ENCODE measurements around the gene NUP93. TPM values are rescaled to one million over a fixed set of nuclear protein-coding genes. Genes with fewer than 3 reads are reported as not detected.

The NUP93 gene
- total RNA-seq, 1 experiment from 2014 or later, result 60.2 TPM

DNA sequence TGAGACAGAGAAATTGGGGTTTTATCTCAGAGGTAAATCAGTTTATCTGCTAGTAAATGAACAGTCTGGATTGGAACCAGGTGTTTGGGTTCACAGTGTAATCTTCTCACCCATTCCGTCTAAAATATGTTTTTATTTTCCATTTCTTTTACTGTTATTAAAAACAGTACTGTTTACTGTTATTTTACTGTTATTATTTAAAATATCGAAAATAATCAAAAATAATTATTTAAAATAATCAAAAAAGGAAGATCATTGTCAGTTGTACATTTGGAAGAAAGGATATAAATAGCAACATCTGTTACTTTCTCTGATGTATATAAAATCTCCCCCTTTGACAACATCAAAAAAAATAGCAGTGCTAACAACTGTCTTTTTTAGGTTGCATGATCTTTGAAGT, 11.5 kb downstream of the NUP93 start:
- BruUV-seq (replicated peaks), result no TSS peak
- Mint-ChIP-seq H3K27ac (ENCODE audit: low read depth, unreplicated experiment) (peak overlapping the region; percentile 79), H3K9me3 (ENCODE audit: unreplicated experiment) (no peaks in the 10 kb centered on the region), H3K27me3 (ENCODE audit: insufficient read depth, unreplicated experiment) (no peaks in the 10 kb centered on the region), H3K36me3 (ENCODE audit: insufficient read depth, unreplicated experiment) (no peaks in the 10 kb centered on the region), H3K4me3 (ENCODE audit: unreplicated experiment) (no peak overlapping the region), H3K4me1 (ENCODE audit: insufficient read depth, unreplicated experiment) (peaks cover 12% of the 10 kb centered on the region)
- TF ChIP-seq, protein P1, sequence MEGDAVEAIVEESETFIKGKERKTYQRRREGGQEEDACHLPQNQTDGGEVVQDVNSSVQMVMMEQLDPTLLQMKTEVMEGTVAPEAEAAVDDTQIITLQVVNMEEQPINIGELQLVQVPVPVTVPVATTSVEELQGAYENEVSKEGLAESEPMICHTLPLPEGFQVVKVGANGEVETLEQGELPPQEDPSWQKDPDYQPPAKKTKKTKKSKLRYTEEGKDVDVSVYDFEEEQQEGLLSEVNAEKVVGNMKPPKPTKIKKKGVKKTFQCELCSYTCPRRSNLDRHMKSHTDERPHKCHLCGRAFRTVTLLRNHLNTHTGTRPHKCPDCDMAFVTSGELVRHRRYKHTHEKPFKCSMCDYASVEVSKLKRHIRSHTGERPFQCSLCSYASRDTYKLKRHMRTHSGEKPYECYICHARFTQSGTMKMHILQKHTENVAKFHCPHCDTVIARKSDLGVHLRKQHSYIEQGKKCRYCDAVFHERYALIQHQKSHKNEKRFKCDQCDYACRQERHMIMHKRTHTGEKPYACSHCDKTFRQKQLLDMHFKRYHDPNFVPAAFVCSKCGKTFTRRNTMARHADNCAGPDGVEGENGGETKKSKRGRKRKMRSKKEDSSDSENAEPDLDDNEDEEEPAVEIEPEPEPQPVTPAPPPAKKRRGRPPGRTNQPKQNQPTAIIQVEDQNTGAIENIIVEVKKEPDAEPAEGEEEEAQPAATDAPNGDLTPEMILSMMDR (IDR thresholded peaks at IDR 0.05; ENCODE audit: unreplicated experiment), result no peak
- DNase-seq (ENCODE audit: unreplicated experiment), result no peak
- CTCF ChIA-PET, result no interaction called here
- intact Hi-C loops (cut with micrococcal nuclease), result no loop called here
- POLR2A ChIA-PET, result interaction anchor here (1.1 to 4.1 kb wide), 4 partner anchors 12 to 190 kb away, joined by 3 to 18 read pairs (median 4); partner anchors contain the start of genes HERPUD1 and NUP93

DNA sequence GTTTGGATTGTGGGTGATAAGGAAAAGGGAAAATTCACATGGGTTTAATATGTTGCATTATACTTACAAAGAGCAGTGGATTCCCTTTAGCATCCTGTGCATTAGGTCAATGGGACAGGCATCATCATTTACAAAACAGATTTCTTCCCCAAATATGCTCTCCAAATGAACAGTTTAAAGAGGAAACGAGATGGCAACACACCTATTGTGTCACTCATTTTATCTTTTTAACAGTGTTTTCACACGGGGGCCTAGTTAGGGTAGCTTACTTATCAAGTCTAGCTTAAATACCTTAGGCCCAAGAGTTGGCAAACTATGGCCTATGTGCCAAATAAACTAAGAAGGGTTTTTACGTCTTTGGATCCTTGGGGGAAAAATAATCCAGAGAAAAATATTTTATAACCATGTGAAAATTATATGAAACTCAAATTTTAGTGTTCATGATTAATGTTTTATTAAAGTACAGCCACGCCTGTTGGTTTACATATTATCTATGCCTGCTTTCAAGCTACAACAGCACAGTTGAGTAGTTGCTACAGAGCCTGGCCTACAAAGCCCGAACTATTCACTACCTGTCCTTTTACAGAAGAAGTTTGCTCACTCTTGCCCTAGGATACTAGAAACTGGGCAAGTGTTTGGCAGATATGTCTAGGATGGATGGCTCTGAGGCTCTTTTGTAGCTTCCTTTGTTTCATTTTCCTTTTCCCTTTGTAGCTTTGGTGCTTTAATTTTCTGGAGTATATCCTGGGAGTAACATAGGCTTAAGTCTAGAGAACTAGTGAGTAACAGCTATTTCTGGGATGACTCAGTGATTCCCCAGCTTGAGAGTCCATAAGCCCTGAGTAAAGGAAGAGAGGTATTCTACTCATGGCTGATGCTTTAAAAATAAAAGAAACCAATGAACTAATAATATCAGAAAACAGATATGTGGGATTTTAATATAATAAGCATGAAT, 12.4 kb downstream of the NUP93 start:
- ChIA-PET POLR2A (interaction anchor here (0.6 to 4.1 kb wide), 10 partner anchors 11 to 670 kb away, joined by 3 to 18 read pairs (median 4); partner anchors contain the start of genes HERPUD1 and NUP93), CTCF (interaction anchor here (0.6 to 2.0 kb wide), 5 partner anchors 44 to 1460 kb away, joined by 3 to 5 read pairs (median 4); no protein-coding TSS in a partner anchor)
- Mint-ChIP-seq H3K9me3 (ENCODE audit: unreplicated experiment) (no peaks in the 10 kb centered on the region), H3K4me3 (ENCODE audit: unreplicated experiment) (peak overlapping the region; percentile 50), H3K36me3 (ENCODE audit: insufficient read depth, unreplicated experiment) (no peaks in the 10 kb centered on the region), H3K27ac (ENCODE audit: low read depth, unreplicated experiment) (peak overlapping the region; percentile 79), H3K27me3 (ENCODE audit: insufficient read depth, unreplicated experiment) (no peaks in the 10 kb centered on the region), H3K4me1 (ENCODE audit: insufficient read depth, unreplicated experiment) (peaks cover 12% of the 10 kb centered on the region)
- no TSS peak for BruUV-seq (replicated peaks)
- TF ChIP-seq, protein P1 (IDR thresholded peaks at IDR 0.05; ENCODE audit: unreplicated experiment), result no peak
- intact Hi-C loops (cut with micrococcal nuclease), result no loop called here
- peak; percentile 72 for DNase-seq (ENCODE audit: unreplicated experiment)

DNA sequence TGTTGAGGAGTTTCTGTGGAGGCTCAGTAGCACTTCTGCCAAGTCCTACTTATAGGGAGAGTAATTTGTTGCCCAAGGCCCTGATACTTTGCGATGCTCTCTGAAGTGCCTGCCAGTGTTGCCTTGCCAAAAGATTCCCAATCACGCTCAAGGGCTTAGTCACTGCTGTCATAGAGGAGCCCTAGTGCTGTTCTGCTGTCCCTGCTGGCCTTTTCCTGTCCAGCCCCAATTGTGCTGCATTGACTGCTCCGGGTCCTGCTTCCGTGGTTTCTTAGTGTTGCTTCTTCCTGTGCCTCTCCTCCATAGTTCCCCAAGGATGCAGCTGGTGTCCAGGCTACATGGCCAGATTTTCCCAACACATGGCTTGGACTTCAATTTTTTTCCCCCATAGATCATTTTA, 13.9 kb downstream of the NUP93 start:
- ChIA-PET POLR2A (interaction anchor here (0.7 to 4.1 kb wide), 9 partner anchors 9 to 187 kb away, joined by 3 to 18 read pairs (median 3); partner anchors contain the start of genes MT1E and NUP93), CTCF (interaction anchor here (2.0 kb wide), 1 partner anchor 43 kb away, joined by 5 read pairs; no protein-coding TSS in a partner anchor)
- Mint-ChIP-seq H3K4me1 (ENCODE audit: insufficient read depth, unreplicated experiment) (peaks cover 12% of the 10 kb centered on the region), H3K36me3 (ENCODE audit: insufficient read depth, unreplicated experiment) (no peaks in the 10 kb centered on the region), H3K9me3 (ENCODE audit: unreplicated experiment) (no peaks in the 10 kb centered on the region), H3K4me3 (ENCODE audit: unreplicated experiment) (peak overlapping the region; percentile 39), H3K27ac (ENCODE audit: low read depth, unreplicated experiment) (peak overlapping the region; percentile 60), H3K27me3 (ENCODE audit: insufficient read depth, unreplicated experiment) (no peaks in the 10 kb centered on the region)
- no TSS peak for BruUV-seq (replicated peaks)
- TF ChIP-seq, protein P1 (IDR thresholded peaks at IDR 0.05; ENCODE audit: unreplicated experiment), result no peak
- intact Hi-C loops (cut with micrococcal nuclease), result no loop called here
- DNase-seq (ENCODE audit: unreplicated experiment), result peak; percentile 81

DNA sequence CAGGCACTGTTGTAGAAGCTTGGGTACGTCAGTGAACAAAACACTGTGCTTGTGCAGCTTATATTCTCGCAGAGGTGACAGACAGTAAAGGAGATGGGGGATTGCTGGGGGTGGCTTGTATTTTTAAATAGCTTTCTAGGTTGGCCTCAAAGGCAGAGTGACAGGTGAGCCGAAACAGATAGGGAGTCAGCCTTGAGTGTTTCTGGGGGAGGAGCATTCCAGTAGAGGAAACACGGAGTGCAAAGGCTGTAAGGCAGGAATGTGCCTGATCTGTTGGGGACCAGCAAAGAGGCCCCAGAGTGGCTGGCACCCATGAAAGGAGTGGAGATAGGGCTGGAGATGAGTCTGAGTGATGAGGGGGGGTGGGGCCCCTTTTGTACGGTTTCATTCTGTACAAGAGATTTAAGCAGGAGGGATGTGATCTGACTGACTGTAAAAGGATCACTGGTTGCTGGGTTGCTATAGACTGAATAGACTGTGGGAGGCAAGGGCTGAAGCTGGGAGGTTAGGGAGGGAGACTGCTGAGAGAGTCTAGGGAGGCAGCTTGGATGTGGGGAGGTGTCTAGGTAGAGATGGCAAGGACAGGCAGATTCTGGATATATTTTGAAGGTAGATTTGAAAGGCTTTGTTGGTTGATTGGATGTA, 15.2 kb downstream of the NUP93 start:
- ChIA-PET POLR2A (interaction anchor here (1.1 to 1.4 kb wide), 2 partner anchors 8 to 138 kb away, joined by 3 to 6 read pairs; no protein-coding TSS in a partner anchor), CTCF (interaction anchor here (0.7 to 1.3 kb wide), 2 partner anchors 23 to 48 kb away, joined by 3 to 5 read pairs; no protein-coding TSS in a partner anchor)
- Mint-ChIP-seq H3K9me3 (ENCODE audit: unreplicated experiment) (no peaks in the 10 kb centered on the region), H3K27ac (ENCODE audit: low read depth, unreplicated experiment) (no peak overlapping the region), H3K27me3 (ENCODE audit: insufficient read depth, unreplicated experiment) (no peaks in the 10 kb centered on the region), H3K36me3 (ENCODE audit: insufficient read depth, unreplicated experiment) (peaks cover 4% of the 10 kb centered on the region), H3K4me1 (ENCODE audit: insufficient read depth, unreplicated experiment) (peaks cover 12% of the 10 kb centered on the region), H3K4me3 (ENCODE audit: unreplicated experiment) (no peak overlapping the region)
- no TSS peak for BruUV-seq (replicated peaks)
- TF ChIP-seq, protein P1 (IDR thresholded peaks at IDR 0.05; ENCODE audit: unreplicated experiment), result no peak
- intact Hi-C loops (cut with micrococcal nuclease), result no loop called here
- no peak for DNase-seq (ENCODE audit: unreplicated experiment)

Measured in MCF 10A (cell line).